ENCODE measurements around the gene ATP5IF1.
A peak's percentile ranks its signal among the peaks of the same experiment; 100 is the strongest.

Gene ATP5IF1

GRCh38 chr1:28239004-28239403 lies 3.1 kb downstream of the ATP5IF1 start:
- no peak for DNase-seq

GRCh38 chr1:28240024-28240423 lies 4.1 kb downstream of the ATP5IF1 start:
- no peak for DNase-seq

DNA sequence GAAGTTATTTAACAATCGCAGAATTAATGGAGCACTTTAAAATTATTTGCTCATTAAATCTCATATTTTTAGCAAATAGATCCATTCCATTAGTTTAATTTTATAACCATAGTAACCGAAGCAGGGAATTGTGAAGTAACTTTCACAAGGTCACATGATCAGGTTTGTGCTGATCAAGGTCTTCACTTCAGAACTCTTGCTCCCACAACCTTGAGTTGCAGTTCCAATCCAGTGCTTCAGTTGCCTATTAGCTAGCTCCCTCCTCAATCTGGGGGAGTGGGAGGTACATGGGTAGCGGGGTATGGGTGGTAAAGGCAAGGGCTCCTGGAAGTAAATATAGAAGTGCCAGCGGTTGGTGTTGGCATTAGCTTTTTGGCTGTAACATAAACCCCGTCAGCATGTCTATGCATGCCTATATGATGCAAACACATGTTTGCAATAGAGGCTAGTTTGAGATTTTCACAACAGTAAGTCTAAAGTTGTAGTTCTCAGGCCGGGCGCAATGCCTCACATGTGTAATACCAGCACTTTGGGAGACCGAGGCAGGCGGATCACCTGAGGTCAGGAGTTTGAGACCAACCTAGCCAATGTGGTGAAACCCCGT lies 5.8 kb downstream of the ATP5IF1 start:
- no peak for DNase-seq

DNA sequence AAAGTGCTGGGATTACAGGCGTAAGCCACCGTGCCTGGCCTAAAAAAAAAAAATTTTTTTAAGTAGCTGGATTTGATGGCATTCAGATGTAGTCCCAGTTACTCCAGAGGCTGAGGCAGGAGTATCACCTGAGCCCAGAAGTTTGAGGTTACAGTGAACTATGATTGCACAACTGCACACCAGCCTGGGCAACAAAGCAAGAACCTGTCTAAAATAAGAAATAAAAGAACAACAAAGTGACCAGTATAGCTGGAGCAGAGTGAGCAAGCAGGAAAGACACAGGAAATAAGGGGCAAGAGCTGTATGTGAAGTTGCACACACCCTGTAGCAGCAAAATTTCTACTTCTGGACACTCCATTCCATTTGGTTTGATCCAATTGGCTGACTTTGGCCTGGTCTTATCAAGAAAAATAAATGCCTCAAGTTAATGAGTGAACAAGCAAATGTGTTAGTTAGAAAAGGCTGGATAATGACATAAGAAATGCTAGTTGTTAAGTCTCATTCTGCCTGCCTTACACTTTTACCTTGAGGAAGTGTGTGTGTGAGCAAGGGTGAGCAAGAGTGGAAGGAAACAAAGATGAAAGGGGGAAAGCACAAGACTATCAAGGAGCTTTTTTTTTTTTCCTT lies 7.9 kb downstream of the ATP5IF1 start:
- no peak for DNase-seq

DNA sequence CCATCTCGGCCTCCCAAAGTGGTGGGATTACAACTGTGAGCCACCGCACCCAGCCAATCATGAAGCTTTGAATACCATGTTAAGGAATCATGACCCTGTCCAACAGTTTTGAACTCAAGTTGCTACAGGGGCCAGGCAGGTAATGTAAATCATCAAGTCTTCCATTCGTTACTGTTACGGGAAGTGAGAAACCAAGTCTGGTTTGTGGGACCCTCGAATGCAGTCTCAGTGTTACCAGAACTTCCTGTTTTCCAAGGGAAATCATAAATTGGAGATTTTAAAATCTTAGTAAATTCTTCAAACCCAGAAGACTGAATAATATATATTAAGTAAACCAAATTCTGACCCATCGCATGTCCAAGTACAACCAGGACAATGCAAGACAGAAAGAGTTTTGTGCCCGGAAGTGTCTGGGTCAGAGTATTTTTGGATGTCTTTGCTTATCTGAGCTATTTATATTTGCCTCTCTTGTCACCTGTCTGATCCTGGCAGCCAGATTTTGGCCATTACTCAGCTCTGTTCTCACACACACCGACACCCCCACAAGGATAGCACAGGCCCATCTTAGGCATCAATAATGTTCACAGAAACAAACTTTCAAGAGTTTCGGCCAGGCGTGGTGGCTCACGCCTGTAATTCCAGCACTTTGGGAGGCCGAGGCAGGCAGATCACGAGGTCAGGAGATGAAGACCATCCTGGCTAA lies 8.8 kb downstream of the ATP5IF1 start:
- DNase-seq = no peak

- peak; percentile 20 for DNase-seq
Measured at GRCh38 chr1:28246427-28246832, 10.5 kb downstream of the ATP5IF1 start.

GRCh38 chr1:28247612-28248272 lies 11.8 kb downstream of the ATP5IF1 start:
- no peak for DNase-seq

DNA sequence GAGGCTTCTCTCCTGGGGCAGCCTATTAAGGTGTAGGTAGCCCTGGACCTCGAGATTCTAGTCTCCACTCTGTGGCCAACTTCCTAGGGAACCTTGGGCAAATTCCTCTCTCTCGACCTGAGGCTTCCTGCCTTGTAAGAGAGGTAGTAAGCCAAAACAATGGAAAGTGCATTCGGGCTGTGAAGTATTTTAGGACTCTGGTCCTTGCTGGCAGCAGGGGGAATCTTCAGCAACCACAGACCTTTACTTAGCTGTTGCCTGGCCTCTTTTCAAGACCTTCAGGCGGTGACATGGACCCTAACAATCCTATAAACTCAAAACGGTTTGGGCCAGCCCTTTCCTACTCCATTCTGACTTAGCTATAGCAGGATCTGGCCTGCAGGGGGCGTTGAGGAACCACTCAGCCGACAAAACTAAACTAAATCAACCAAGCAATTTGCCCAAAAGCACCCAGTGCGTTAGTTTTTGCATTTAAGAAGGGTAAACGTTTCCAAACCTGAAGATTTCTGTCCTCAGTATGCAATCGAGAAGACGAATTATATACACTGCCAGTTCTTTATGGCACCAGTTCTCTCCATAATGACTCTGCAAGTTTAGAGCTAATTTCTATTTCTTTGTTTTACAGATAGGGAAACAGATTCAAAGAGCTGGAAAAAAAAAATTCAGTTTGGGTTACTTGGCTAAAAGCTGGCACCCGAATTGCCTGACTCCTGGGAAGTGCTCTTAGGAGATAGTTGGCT lies 12.5 kb downstream of the ATP5IF1 start:
- DNase-seq = peak; percentile 62

DNA sequence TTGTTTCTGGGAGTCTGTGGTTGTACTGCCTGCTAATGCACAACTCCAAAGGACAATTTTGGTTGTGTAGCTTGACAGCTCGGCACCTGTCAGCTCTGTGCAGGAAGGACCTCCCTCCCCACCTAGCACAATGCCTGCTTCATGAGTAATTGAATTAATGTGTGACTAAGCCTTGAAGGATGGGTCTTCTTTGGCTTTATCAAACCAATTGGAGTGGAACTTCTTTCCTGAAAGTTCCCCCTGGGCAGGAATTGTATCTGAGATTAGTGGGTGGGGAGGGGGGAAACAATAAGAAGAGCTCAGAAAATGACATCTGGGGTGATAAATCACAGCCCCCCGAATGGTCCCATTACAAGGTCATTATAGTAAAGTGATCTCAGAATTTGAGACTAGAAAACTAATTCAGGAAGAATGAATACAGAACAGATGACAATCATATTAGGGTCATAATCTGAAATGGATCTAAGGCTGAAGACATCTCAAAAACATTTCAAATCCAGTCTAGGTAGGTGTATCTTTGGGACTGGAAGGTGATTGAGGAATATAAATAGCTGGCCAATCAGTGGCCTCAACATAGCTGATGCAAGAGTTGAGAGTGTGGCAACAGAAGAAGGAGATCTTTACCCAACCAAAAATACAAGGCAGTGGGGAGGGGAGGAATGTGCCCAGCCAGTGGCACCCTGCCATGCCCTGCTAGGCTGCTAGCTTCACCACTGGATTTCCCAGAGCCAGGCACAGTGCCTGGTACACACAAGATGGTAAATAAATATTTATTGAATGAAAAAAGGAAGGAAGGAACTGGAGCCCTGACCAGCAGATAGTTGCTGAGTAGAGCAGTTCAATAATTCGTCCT lies 13.3 kb downstream of the ATP5IF1 start:
- peak; percentile 86 for DNase-seq

GRCh38 chr1:28249866-28250295 lies 14.0 kb downstream of the ATP5IF1 start:
- no peak for DNase-seq

DNA sequence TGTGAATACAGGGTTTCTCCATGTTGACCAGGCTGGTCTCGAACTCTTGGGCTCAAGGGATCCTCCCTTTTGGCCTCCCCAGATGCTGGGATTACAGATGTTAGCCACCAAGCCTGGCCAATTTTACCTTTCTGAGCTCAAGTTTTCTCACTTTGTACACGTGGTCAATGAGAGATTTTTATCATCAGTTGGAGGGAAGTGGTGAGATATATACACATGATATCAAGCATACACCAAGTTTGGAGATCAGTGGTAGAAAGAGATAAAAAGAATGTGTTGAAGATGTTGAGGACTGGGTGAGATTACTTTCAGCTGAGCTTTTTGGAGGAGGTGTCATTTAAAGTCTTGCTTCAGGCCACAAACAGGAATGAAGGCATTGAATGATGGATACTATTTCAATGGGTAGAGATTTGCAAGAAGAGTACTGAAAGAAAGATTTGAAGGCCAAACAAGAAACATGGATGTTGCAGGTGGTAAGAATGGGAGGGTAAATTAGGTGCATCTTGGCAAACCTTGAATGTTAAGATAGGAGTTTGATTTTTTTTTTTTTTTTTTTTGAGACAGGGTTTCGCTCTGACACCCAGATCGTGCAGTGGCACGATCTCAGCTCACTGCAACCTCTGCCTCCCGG lies 20.4 kb downstream of the ATP5IF1 start:
- no peak for DNase-seq

GRCh38 chr1:28257736-28258135 lies 21.8 kb downstream of the ATP5IF1 start:
- DNase-seq = no peak

DNA sequence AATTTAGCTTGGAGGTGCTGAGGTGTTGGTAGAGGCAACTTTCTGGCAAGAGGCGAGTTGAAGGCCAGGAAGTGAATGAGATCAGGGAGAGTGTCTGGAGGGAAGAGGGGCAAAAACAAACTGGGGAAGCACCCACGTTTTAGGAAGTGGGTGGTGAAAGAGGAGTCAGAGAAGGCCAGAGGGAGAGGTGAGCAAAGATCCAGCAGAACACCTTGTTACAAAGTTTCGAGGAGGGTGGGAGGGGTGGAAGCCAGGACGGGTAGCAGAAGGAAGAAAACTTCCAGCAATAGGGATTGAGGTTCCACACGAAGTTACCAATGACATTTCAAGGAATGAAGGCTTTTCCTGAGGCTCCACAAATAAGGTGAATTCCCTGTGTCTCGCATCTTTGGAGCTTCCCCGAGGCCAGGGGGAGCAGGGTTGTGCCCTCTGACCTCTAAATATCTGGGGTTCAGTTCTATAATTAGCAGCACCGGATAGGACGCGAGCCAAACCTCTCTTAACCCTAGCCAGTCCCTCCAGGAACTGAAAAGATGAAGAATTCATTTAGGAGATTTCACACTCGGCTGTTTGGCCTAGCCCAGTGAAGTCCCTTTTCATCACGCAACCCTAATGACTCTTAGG lies 22.8 kb downstream of the ATP5IF1 start:
- peak; percentile 50 for DNase-seq

- DNase-seq = peak; percentile 96
Measured at GRCh38 chr1:28259252-28259933, 23.5 kb downstream of the ATP5IF1 start, which contains the start of gene SESN2. SESN2 (plus strand) TSS chr1:28259518; CDS start chr1:28259848, 330 bp downstream.

GRCh38 chr1:28259934-28260802 lies 24.2 kb downstream of the ATP5IF1 start:
- peak; percentile 89 for DNase-seq

DNA sequence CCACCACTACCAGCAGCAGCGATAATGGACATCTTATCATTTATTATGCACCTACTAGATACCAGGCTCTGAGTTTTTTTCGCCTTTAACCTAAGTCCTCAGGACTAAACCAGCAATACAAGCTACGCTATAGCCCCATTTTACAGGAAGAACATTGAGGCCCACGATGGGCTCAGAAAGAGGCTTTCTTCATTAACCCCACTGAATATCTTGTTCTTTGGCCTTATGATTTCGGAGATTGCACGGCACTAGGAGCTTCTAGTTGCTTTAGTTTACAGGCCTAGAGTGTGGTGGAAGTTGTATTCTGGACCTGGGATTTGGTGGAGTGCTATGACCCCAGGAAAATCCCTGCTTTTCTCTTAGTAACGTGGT lies 24.9 kb downstream of the ATP5IF1 start:
- no peak for DNase-seq

DNA sequence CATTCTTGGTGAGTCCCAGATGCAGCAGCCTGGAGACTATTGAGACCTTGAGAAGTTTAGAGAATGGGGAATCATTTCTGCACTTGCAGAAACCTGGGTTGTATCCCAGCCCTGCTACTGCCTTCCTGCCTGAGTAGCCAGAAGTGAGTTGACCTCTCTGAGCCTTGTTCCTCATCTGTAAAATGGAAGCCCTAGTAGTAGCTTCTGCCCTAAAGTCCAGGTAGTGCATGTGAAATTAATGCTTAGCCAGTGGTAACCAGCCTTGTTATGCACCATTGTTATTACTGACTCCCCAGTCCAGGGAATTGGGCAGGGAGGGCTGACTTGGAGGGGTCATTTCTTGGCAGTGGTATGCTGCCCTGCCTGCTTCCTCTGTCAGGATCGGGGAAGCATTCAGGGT lies 29.0 kb downstream of the ATP5IF1 start:
- no peak for DNase-seq

DNA sequence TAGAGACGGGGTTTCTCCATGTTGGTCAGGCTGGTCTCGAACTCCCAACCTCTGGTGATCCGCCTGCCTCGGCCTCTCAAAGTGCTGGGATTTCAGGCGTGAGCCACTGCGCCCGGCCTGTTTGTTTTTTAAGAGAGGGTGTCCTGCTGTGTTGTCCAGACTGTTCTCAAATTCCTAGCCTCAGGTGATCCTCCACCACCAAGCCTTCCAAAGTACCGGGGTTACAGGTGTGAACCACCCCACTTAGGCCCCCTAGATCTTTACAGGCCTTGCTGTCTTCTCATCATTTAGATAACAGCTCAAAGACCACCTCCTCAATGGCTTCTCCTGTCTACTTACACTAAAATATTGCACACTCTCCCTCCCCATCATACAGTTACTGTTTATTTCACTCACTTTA lies 29.7 kb downstream of the ATP5IF1 start:
- no peak for DNase-seq

GRCh38 chr1:28266920-28267322 lies 31.0 kb downstream of the ATP5IF1 start:
- no peak for DNase-seq

Measured in NCI-H226 (cell line).